Coronary artery (tissue), 2 donors: Measurements from ENCODE around the gene GHITM.

ENCODE experiments used
- DNase-seq: peaks from one replicate; pipeline ENCODE4 v3.0.0-alpha.2; 2017; ENCODE audit warnings: low spot score
- H3K27ac ChIP-seq, 2 donors: fragments of 200-600 bp; sonication (generic); one replicate each; pipeline ENCODE4 v1.5.1; 2016 to 2019
- H3K4me3 ChIP-seq: fragments of 200-600 bp; sonication (generic); 2 replicates; pipeline ENCODE4 v1.5.1; 2016; ENCODE audit warnings: mild to moderate bottlenecking, moderate library complexity
- TF ChIP-seq, protein P1 (sequence below): fragments of 200-600 bp; sonication (generic); IDR thresholded peaks from one replicate; pipeline ENCODE4 v1.5.1; 2019; ENCODE audit warnings: antibody characterized with exemption

GHITM gene

DNA sequence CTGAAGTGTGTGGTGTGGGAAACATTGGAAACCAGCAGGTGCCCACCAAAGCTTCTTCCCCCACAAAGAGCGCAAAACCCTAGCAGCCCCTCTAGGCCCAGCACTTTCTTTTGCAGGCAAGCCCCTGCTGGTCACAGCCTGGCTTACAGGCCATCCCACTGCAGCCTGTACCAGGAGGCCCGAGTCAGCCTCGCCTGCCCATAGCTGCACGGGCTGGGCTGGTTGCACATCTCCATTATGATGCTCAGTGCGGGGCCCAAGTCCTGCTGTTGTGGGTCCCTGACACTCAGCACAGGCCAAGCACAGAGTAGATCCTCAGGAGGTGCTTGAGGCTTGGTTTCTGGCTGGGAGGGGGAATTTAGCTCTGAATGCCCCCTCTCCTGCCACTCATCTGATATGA, 63.0 kb downstream of the GHITM start:
- no peak overlapping the region for H3K4me3 ChIP-seq
- H3K27ac ChIP-seq: no peak overlapping the region
- TF ChIP-seq, protein P1, sequence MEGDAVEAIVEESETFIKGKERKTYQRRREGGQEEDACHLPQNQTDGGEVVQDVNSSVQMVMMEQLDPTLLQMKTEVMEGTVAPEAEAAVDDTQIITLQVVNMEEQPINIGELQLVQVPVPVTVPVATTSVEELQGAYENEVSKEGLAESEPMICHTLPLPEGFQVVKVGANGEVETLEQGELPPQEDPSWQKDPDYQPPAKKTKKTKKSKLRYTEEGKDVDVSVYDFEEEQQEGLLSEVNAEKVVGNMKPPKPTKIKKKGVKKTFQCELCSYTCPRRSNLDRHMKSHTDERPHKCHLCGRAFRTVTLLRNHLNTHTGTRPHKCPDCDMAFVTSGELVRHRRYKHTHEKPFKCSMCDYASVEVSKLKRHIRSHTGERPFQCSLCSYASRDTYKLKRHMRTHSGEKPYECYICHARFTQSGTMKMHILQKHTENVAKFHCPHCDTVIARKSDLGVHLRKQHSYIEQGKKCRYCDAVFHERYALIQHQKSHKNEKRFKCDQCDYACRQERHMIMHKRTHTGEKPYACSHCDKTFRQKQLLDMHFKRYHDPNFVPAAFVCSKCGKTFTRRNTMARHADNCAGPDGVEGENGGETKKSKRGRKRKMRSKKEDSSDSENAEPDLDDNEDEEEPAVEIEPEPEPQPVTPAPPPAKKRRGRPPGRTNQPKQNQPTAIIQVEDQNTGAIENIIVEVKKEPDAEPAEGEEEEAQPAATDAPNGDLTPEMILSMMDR: no peak
- no peak for DNase-seq
